Left kidney (tissue), 8 donors: Measurements from ENCODE around the gene MYO1B. TPM values are rescaled to one million over a fixed set of nuclear protein-coding genes. Genes with fewer than 3 reads are reported as not detected.

Experiments used
- DNase-seq: peaks from one replicate; pipeline ENCODE4 v3.0.0-alpha.2; 2013
- long read RNA-seq, 8 donors: transcript quantifications; one replicate each; lab custom pipeline, GENCODE V29; 2026
- polyA plus RNA-seq: library from polyadenylated mRNA; unstranded; fragments of 120-200 nt; gene quantifications from one replicate; pipeline ENCODE4 v1.2.1, GENCODE V29; 2013; ENCODE audit not compliant: insufficient read length

MYO1B gene
- 108 TPM for polyA plus RNA-seq
- long read RNA-seq, donor 1, full-length matches to known transcripts, result 7 of 12 reads
- long read RNA-seq, donor 1, partial matches to known transcripts, result 5 of 12 reads
- long read RNA-seq, donor 1, other reads (novel, unspliced or antisense), result 0 of 12 reads
- long read RNA-seq, donor 2, full-length matches to known transcripts, result 4 of 4 reads
- long read RNA-seq, donor 2, partial matches to known transcripts, result 0 of 4 reads
- long read RNA-seq, donor 2, other reads (novel, unspliced or antisense), result 0 of 4 reads
- long read RNA-seq, donor 3, full-length matches to known transcripts, result 4 of 10 reads
- long read RNA-seq, donor 3, partial matches to known transcripts, result 6 of 10 reads
- long read RNA-seq, donor 3, other reads (novel, unspliced or antisense), result 0 of 10 reads
- long read RNA-seq, donor 4, partial matches to known transcripts, result 0 of 2 reads
- long read RNA-seq, donor 4, other reads (novel, unspliced or antisense), result 0 of 2 reads
- long read RNA-seq, donor 5, full-length matches to known transcripts, result 13 of 13 reads
- long read RNA-seq, donor 5, partial matches to known transcripts, result 0 of 13 reads
- long read RNA-seq, donor 5, other reads (novel, unspliced or antisense), result 0 of 13 reads
- long read RNA-seq, donor 6, full-length matches to known transcripts, result 10 of 18 reads
- long read RNA-seq, donor 6, partial matches to known transcripts, result 0 of 18 reads
- long read RNA-seq, donor 6, other reads (novel, unspliced or antisense), result 8 of 18 reads
- long read RNA-seq, donor 7, full-length matches to known transcripts, result 14 of 14 reads
- long read RNA-seq, donor 7, partial matches to known transcripts, result 0 of 14 reads
- long read RNA-seq, donor 7, other reads (novel, unspliced or antisense), result 0 of 14 reads
- long read RNA-seq, donor 8, full-length matches to known transcripts, result 3 of 3 reads
- long read RNA-seq, donor 8, partial matches to known transcripts, result 0 of 3 reads
- long read RNA-seq, donor 8, other reads (novel, unspliced or antisense), result 0 of 3 reads

GRCh38 chr2:191245046-191245868 is at the start of gene MYO1B:
Gene MYO1B, plus strand, starts transcription at chr2:191245404. Its CDS starts 31,492 bp downstream, at chr2:191276896.
- DNase-seq, result peak; percentile 80

- no peak for DNase-seq
These were observed 48.1 kb upstream of the MYO1B start for GRCh38 chr2:191197096-191197495.

GRCh38 chr2:191198271-191198670 is 46.9 kb upstream of the MYO1B start:
- DNase-seq, result no peak

GRCh38 chr2:191199929-191200512 is 45.2 kb upstream of the MYO1B start:
- no peak for DNase-seq

GRCh38 chr2:191200910-191201309 is 44.3 kb upstream of the MYO1B start:
- no peak for DNase-seq

- DNase-seq, result no peak
These were observed 42.9 kb upstream of the MYO1B start for GRCh38 chr2:191202209-191202721.

- no peak for DNase-seq
These were observed 42.3 kb upstream of the MYO1B start for GRCh38 chr2:191202881-191203397.

- DNase-seq, result no peak
These were observed 40.8 kb upstream of the MYO1B start for GRCh38 chr2:191204433-191204832.

- no peak for DNase-seq
These were observed 38.4 kb upstream of the MYO1B start for GRCh38 chr2:191206613-191207471.

GRCh38 chr2:191209340-191209739 is 35.9 kb upstream of the MYO1B start:
- DNase-seq, result no peak

GRCh38 chr2:191212119-191212518 is 33.1 kb upstream of the MYO1B start:
- DNase-seq, result no peak

GRCh38 chr2:191213333-191213732 is 31.9 kb upstream of the MYO1B start:
- no peak for DNase-seq

GRCh38 chr2:191215230-191215629 is 30.0 kb upstream of the MYO1B start:
- no peak for DNase-seq

GRCh38 chr2:191215666-191216065 is 29.5 kb upstream of the MYO1B start:
- no peak for DNase-seq

- DNase-seq, result no peak
These were observed 27.6 kb upstream of the MYO1B start for GRCh38 chr2:191217580-191217979.

GRCh38 chr2:191218292-191218898 is 26.8 kb upstream of the MYO1B start:
- peak; percentile 75 for DNase-seq

- DNase-seq, result no peak
These were observed 24.5 kb upstream of the MYO1B start for GRCh38 chr2:191220671-191221070.

- no peak for DNase-seq
These were observed 23.5 kb upstream of the MYO1B start for GRCh38 chr2:191221666-191222065.

GRCh38 chr2:191222507-191222906 is 22.7 kb upstream of the MYO1B start:
- no peak for DNase-seq

- no peak for DNase-seq
These were observed 22.3 kb upstream of the MYO1B start for GRCh38 chr2:191222952-191223351.
